Esophagus muscularis mucosa (tissue), 3 donors: ENCODE measurements around the gene SDF2.

ENCODE experiments used
- CTCF ChIP-seq, 3 experiments: fragments of 200-600 bp in 2 of 3; fragments of 450-650 bp in 1 of 3; sonication (generic) in 2 of 3; IDR thresholded peaks; one replicate each; pipeline ENCODE4 v1.5.1; 2017 to 2019; ENCODE audit warnings: antibody characterized with exemption in 3 of 3, mild to moderate bottlenecking in 2 of 3, moderate library complexity in 1 of 3
- POLR2A ChIP-seq: fragments of 450-650 bp; IDR thresholded peaks from one replicate; pipeline ENCODE4 v1.6.1; 2017; ENCODE audit warnings: antibody characterized with exemption, moderate library complexity, mild to moderate bottlenecking, low read depth

- TF ChIP-seq POLR2A (no peak), CTCF (IDR thresholded peaks at IDR 0.05) (no peak)
Observed at GRCh38 chr17:28705728-28706334, 44.1 kb upstream of the SDF2 start.
